Dendritic cell treated with granulocyte-macrophage colony-stimulating factor and Interleukin-4, amounts not matched to agents 40 ng/mL and 50 ng/mL, for 4 days (primary cell): Measurements from ENCODE around the gene ALAS2.
"Not testable (repeated sequence)": the region's sequence is repeated elsewhere in the genome, so short reads cannot be mapped to it uniquely, and the experiment has no call there.

Experiments
- H3K27ac Mint-ChIP-seq: one replicate; pipeline ENCODE4 v1.8.0; 2022; ENCODE audit warnings: mild to moderate bottlenecking, mixed read lengths
- H3K27me3 Mint-ChIP-seq: one replicate; pipeline ENCODE4 v1.8.0; 2022; ENCODE audit warnings: mild to moderate bottlenecking, mixed read lengths
- H3K36me3 Mint-ChIP-seq: one replicate; pipeline ENCODE4 v1.8.0; 2022; ENCODE audit warnings: low read depth, mixed read lengths
- H3K4me1 Mint-ChIP-seq: one replicate; pipeline ENCODE4 v1.8.0; 2022; ENCODE audit warnings: low read depth, mixed read lengths
- H3K4me3 Mint-ChIP-seq: one replicate; pipeline ENCODE4 v1.8.0; 2022; ENCODE audit warnings: mild to moderate bottlenecking, moderate library complexity, mixed read lengths
- H3K9me3 Mint-ChIP-seq: one replicate; pipeline ENCODE4 v1.8.0; 2022; ENCODE audit warnings: mixed read lengths
- intact Hi-C: fragments of 100-400 bp; cut with micrococcal nuclease; formaldehyde crosslinking; loops from one replicate; pipeline ENCODE4 v1.15.0; 2022

The ALAS2 gene, protein sequence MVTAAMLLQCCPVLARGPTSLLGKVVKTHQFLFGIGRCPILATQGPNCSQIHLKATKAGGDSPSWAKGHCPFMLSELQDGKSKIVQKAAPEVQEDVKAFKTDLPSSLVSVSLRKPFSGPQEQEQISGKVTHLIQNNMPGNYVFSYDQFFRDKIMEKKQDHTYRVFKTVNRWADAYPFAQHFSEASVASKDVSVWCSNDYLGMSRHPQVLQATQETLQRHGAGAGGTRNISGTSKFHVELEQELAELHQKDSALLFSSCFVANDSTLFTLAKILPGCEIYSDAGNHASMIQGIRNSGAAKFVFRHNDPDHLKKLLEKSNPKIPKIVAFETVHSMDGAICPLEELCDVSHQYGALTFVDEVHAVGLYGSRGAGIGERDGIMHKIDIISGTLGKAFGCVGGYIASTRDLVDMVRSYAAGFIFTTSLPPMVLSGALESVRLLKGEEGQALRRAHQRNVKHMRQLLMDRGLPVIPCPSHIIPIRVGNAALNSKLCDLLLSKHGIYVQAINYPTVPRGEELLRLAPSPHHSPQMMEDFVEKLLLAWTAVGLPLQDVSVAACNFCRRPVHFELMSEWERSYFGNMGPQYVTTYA

GRCh38 chrX:55030271-55031205 lies at the start of gene ALAS2:
TSS of gene ALAS2 (minus strand) at chrX:55030977. CDS start at chrX:55026000, 4,977 bp downstream.
- H3K9me3 Mint-ChIP-seq: no peaks in the 10 kb centered on the region
- H3K36me3 Mint-ChIP-seq: no peaks in the 10 kb centered on the region
- peaks cover 3% of the 10 kb centered on the region for H3K27me3 Mint-ChIP-seq
- no peak within 1 kb of the TSS for H3K4me3 Mint-ChIP-seq
- H3K27ac Mint-ChIP-seq: no peak within 1 kb of the TSS
- intact Hi-C loops: no loop called here
- H3K4me1 Mint-ChIP-seq: no peaks in the 10 kb centered on the region

- no peak within 1 kb of the TSS for H3K4me3 Mint-ChIP-seq
- no peaks in the 10 kb centered on the region for H3K27me3 Mint-ChIP-seq
- H3K27ac Mint-ChIP-seq: no peak within 1 kb of the TSS
- no peaks in the 10 kb centered on the region for H3K36me3 Mint-ChIP-seq
- no peaks in the 10 kb centered on the region for H3K4me1 Mint-ChIP-seq
- intact Hi-C loops: no loop called here
- no peaks in the 10 kb centered on the region for H3K9me3 Mint-ChIP-seq
Measured at GRCh38 chrX:55074851-55075467, 44.2 kb upstream of the ALAS2 start, which contains the start of gene PAGE2B. TSS of gene PAGE2B (plus strand) at chrX:55075030. CDS start at chrX:55076042, 1,012 bp downstream.

- Mint-ChIP-seq H3K27ac (no peak overlapping the region), H3K9me3 (no peaks in the 10 kb centered on the region), H3K4me1 (no peaks in the 10 kb centered on the region), H3K4me3 (no peak overlapping the region), H3K27me3 (no peaks in the 10 kb centered on the region), H3K36me3 (no peaks in the 10 kb centered on the region)
- intact Hi-C loops: no loop called here
Measured at GRCh38 chrX:55072286-55072685, 41.5 kb upstream of the ALAS2 start.

DNA sequence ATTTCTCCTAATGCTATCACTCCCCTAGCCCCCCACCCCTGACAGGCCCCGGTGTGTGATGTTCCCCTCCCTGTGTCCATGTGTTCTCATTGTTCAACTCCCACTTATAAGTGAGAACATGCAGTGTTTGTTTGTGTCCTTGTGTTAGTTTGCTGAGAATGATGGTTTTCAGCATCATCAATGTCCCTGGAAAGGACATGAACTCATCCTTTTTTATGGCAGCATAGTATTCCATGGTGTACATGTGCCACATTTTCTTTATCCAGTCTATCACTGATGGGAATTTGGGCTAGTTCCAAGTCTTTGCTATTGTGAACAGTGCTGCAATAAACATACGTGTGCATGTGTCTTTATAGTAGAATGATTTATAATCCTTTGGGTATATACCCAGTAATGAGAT lies 36.4 kb upstream of the ALAS2 start:
- H3K4me1 Mint-ChIP-seq, H3K27ac Mint-ChIP-seq, H3K4me3 Mint-ChIP-seq, H3K9me3 Mint-ChIP-seq, intact Hi-C loops, H3K36me3 Mint-ChIP-seq, H3K27me3 Mint-ChIP-seq: not testable (repeated sequence)

- H3K4me3 Mint-ChIP-seq: no peak overlapping the region
- no peak overlapping the region for H3K27ac Mint-ChIP-seq
- H3K36me3 Mint-ChIP-seq: no peaks in the 10 kb centered on the region
- peaks cover 5% of the 10 kb centered on the region for H3K4me1 Mint-ChIP-seq
- intact Hi-C loops: loop anchor here (1.0 to 2.0 kb wide), 2 partner anchors 166 to 417 kb away; no protein-coding TSS in a partner anchor
- H3K9me3 Mint-ChIP-seq: no peaks in the 10 kb centered on the region
- peaks cover 8% of the 10 kb centered on the region for H3K27me3 Mint-ChIP-seq
Measured at GRCh38 chrX:55057675-55058249, 27.0 kb upstream of the ALAS2 start.

GRCh38 chrX:55056820-55057674 lies 26.3 kb upstream of the ALAS2 start:
- no peaks in the 10 kb centered on the region for H3K36me3 Mint-ChIP-seq
- H3K27ac Mint-ChIP-seq: no peak overlapping the region
- intact Hi-C loops: loop anchor here (1.0 kb wide), 1 partner anchor 166 kb away; no protein-coding TSS in a partner anchor
- H3K4me1 Mint-ChIP-seq: peaks cover 5% of the 10 kb centered on the region
- H3K27me3 Mint-ChIP-seq: peaks cover 8% of the 10 kb centered on the region
- no peak overlapping the region for H3K4me3 Mint-ChIP-seq
- no peaks in the 10 kb centered on the region for H3K9me3 Mint-ChIP-seq

GRCh38 chrX:55050599-55050998 lies 19.8 kb upstream of the ALAS2 start:
- H3K4me1 Mint-ChIP-seq, H3K9me3 Mint-ChIP-seq, H3K27ac Mint-ChIP-seq, H3K36me3 Mint-ChIP-seq, intact Hi-C loops, H3K27me3 Mint-ChIP-seq, H3K4me3 Mint-ChIP-seq: not testable (repeated sequence)

- Mint-ChIP-seq H3K9me3 (no peaks in the 10 kb centered on the region), H3K27me3 (no peaks in the 10 kb centered on the region), H3K4me1 (no peaks in the 10 kb centered on the region), H3K27ac (no peak overlapping the region), H3K36me3 (no peaks in the 10 kb centered on the region), H3K4me3 (no peak overlapping the region)
- intact Hi-C loops: no loop called here
Measured at GRCh38 chrX:55041514-55041913, 10.7 kb upstream of the ALAS2 start.

- H3K4me3 Mint-ChIP-seq: no peak overlapping the region
- no peaks in the 10 kb centered on the region for H3K27me3 Mint-ChIP-seq
- no peaks in the 10 kb centered on the region for H3K4me1 Mint-ChIP-seq
- no peaks in the 10 kb centered on the region for H3K9me3 Mint-ChIP-seq
- H3K36me3 Mint-ChIP-seq: no peaks in the 10 kb centered on the region
- no peak overlapping the region for H3K27ac Mint-ChIP-seq
- intact Hi-C loops: no loop called here
Measured at GRCh38 chrX:55039471-55039870, 8.7 kb upstream of the ALAS2 start.

- Mint-ChIP-seq H3K4me1 (no peaks in the 10 kb centered on the region), H3K4me3 (no peak overlapping the region), H3K9me3 (no peaks in the 10 kb centered on the region), H3K27ac (no peak overlapping the region), H3K27me3 (peaks cover 2% of the 10 kb centered on the region), H3K36me3 (no peaks in the 10 kb centered on the region)
- intact Hi-C loops: no loop called here
Measured at GRCh38 chrX:55033429-55033828, 2.7 kb upstream of the ALAS2 start.

- peaks cover 3% of the 10 kb centered on the region for H3K27me3 Mint-ChIP-seq
- no peaks in the 10 kb centered on the region for H3K36me3 Mint-ChIP-seq
- no peak overlapping the region for H3K27ac Mint-ChIP-seq
- H3K9me3 Mint-ChIP-seq: no peaks in the 10 kb centered on the region
- intact Hi-C loops: no loop called here
- H3K4me1 Mint-ChIP-seq: no peaks in the 10 kb centered on the region
- no peak overlapping the region for H3K4me3 Mint-ChIP-seq
Measured at GRCh38 chrX:55029291-55029690, 1.5 kb downstream of the ALAS2 start.

- Mint-ChIP-seq H3K9me3 (no peaks in the 10 kb centered on the region), H3K36me3 (no peaks in the 10 kb centered on the region), H3K4me3 (no peak overlapping the region), H3K27me3 (peaks cover 3% of the 10 kb centered on the region), H3K4me1 (no peaks in the 10 kb centered on the region), H3K27ac (no peak overlapping the region)
- intact Hi-C loops: no loop called here
Measured at GRCh38 chrX:55028611-55029010, 2.2 kb downstream of the ALAS2 start.

DNA sequence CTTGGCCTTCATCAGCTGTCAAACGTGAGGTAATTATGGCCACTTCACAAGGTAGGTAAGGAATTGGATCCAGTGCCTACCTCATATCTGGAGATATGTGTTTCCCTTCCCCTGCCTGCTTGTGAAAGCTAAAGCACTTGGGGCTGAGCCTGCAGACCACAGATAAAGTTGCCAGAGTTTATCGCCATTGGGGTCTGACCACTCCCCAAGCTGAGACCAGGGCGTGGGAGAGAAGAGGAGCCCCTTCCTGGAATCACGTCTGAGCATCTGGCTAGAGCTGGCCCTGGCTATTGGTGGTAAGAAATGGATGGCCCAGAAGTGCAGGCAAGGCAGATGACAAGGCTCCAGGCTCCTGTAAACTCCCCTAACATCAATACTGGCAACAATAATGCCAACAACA lies 2.7 kb downstream of the ALAS2 start:
- Mint-ChIP-seq H3K4me1 (no peaks in the 10 kb centered on the region), H3K36me3 (no peaks in the 10 kb centered on the region), H3K27me3 (peaks cover 3% of the 10 kb centered on the region), H3K4me3 (no peak overlapping the region), H3K9me3 (no peaks in the 10 kb centered on the region), H3K27ac (no peak overlapping the region)
- intact Hi-C loops: no loop called here
